MM.1S (cell line): ENCODE results near the gene SYNDIG1.

Source experiments
- EZH2 ChIP-seq: fragments of 300-600 bp; sonication (generic); optimal IDR thresholded peaks from 2 replicates; pipeline ENCODE3; 2017; ENCODE audit warnings: low read depth, mild to moderate bottlenecking, antibody characterized with exemption, low read length, mixed read lengths
- TF ChIP-seq, protein P1 (sequence below): fragments of 300-600 bp; sonication (generic); IDR thresholded peaks from 2 replicates; pipeline ENCODE4 v1.5.1; 2016; ENCODE audit warnings: antibody characterized with exemption, low read length, mixed read lengths

DNA sequence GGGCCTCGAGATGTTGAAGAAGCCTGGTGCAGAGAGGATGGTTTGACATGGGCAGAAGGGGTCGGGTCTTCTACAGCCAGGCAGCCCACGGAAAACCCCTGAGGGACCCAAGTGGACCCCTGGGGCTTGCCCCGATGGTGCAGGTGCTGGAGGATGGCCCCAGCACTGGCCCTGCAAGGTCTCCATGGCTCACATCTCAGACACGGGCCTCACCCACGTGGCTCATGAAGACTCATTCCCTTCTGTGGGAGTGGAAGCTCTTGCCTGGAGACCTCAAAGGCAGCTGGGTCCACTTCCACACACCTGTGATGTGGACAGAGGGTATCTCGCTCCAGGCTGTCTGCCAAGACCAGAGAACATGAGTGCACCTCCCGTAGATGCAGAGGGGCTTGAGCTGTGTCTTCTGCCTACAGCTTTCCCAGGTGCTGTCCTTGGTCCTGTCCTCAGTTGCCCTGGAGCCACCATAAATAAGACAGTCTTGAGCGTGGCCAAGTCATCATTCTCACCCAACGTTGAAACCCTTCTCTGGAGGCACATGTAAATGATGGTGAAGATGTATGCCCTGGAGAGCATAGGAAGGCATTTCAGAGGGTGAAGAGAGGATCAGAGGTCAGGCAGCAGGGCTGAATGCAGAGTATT, 108.0 kb downstream of the SYNDIG1 start:
- no peak for TF ChIP-seq EZH2
- TF ChIP-seq, protein P1, sequence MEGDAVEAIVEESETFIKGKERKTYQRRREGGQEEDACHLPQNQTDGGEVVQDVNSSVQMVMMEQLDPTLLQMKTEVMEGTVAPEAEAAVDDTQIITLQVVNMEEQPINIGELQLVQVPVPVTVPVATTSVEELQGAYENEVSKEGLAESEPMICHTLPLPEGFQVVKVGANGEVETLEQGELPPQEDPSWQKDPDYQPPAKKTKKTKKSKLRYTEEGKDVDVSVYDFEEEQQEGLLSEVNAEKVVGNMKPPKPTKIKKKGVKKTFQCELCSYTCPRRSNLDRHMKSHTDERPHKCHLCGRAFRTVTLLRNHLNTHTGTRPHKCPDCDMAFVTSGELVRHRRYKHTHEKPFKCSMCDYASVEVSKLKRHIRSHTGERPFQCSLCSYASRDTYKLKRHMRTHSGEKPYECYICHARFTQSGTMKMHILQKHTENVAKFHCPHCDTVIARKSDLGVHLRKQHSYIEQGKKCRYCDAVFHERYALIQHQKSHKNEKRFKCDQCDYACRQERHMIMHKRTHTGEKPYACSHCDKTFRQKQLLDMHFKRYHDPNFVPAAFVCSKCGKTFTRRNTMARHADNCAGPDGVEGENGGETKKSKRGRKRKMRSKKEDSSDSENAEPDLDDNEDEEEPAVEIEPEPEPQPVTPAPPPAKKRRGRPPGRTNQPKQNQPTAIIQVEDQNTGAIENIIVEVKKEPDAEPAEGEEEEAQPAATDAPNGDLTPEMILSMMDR: no peak
